GM18508 (cell line): ENCODE measurements around the gene RPAP2.
"Not testable (repeated sequence)": the region's sequence is repeated elsewhere in the genome, so short reads cannot be mapped to it uniquely, and the experiment has no call there.

Experiments used
- ATAC-seq: cut with Tn5 transposase; IDR thresholded peaks from one replicate; pipeline ENCODE4 v1.9.1; 2021; ENCODE audit warnings: moderate number of reproducible peaks; ENCODE audit not compliant: insufficient read depth, unreplicated experiment

RPAP2 gene

GRCh38 chr1:92298573-92299476 is at the start of gene RPAP2, which contains the start of gene GLMN:
RPAP2 (plus strand) TSS chr1:92299059; CDS start chr1:92299074, 15 bp downstream.
GLMN (minus strand) TSS chr1:92298987; CDS start chr1:92297999, 988 bp downstream.
- ATAC-seq = peak; percentile 83

GRCh38 chr1:92254714-92255113 is 44.1 kb upstream of the RPAP2 start:
- ATAC-seq = not testable (repeated sequence)

GRCh38 chr1:92259350-92259749 is 39.5 kb upstream of the RPAP2 start:
- ATAC-seq = no peak

- no peak for ATAC-seq
These were observed 36.3 kb upstream of the RPAP2 start for GRCh38 chr1:92262516-92262915.

- ATAC-seq = no peak
These were observed 25.8 kb upstream of the RPAP2 start for GRCh38 chr1:92273039-92273438.

GRCh38 chr1:92274939-92275338 is 23.9 kb upstream of the RPAP2 start:
- ATAC-seq = no peak

GRCh38 chr1:92276082-92276481 is 22.8 kb upstream of the RPAP2 start:
- ATAC-seq = no peak

- no peak for ATAC-seq
These were observed 21.6 kb upstream of the RPAP2 start for GRCh38 chr1:92277105-92277723.

GRCh38 chr1:92279781-92280180 is 19.1 kb upstream of the RPAP2 start:
- ATAC-seq = not testable (repeated sequence)

GRCh38 chr1:92281411-92281810 is 17.4 kb upstream of the RPAP2 start:
- not testable (repeated sequence) for ATAC-seq

- no peak for ATAC-seq
These were observed 7.4 kb upstream of the RPAP2 start for GRCh38 chr1:92291372-92291999.

- no peak for ATAC-seq
These were observed 666 bp upstream of the RPAP2 start for GRCh38 chr1:92298213-92298572.

- ATAC-seq = no peak
These were observed 755 bp downstream of the RPAP2 start for GRCh38 chr1:92299477-92300150.

- no peak for ATAC-seq
These were observed 2.2 kb downstream of the RPAP2 start for GRCh38 chr1:92301021-92301420.

- ATAC-seq = no peak
These were observed 7.2 kb downstream of the RPAP2 start for GRCh38 chr1:92306020-92306419.

- ATAC-seq = no peak
These were observed 9.1 kb downstream of the RPAP2 start for GRCh38 chr1:92307980-92308379.

- ATAC-seq = no peak
These were observed 11.3 kb downstream of the RPAP2 start for GRCh38 chr1:92310185-92310597.

GRCh38 chr1:92314024-92314423 is 15.2 kb downstream of the RPAP2 start:
- no peak for ATAC-seq

GRCh38 chr1:92315766-92316599 is 17.1 kb downstream of the RPAP2 start:
- no peak for ATAC-seq
